Liver (tissue), 3 donors: ENCODE measurements around the gene NUP214.

Source experiments
- CTCF ChIP-seq: fragments of 150-350 bp; IDR thresholded peaks from 2 replicates; pipeline ENCODE4 v1.5.1; 2017; ENCODE audit warnings: improper control_type of control experiment, low read depth, low read length; ENCODE audit not compliant: missing input control
- EGR1 ChIP-seq, 2 donors: IDR thresholded peaks; 2 replicates each; pipeline ENCODE4 v1.6.1; 2016 to 2018; ENCODE audit warnings: antibody characterized with exemption in 2 of 2, low read depth in 2 of 2
- FOXA2 ChIP-seq: IDR thresholded peaks from 2 replicates; pipeline ENCODE4 v1.6.1; 2016; ENCODE audit warnings: antibody characterized with exemption
- JUND ChIP-seq, 2 donors: IDR thresholded peaks; 2 replicates each; pipeline ENCODE4 v1.6.1; 2016; ENCODE audit warnings: antibody characterized with exemption in 2 of 2
- MAX ChIP-seq: IDR thresholded peaks from 2 replicates; pipeline ENCODE4 v1.6.1; 2016; ENCODE audit warnings: antibody characterized with exemption
- REST ChIP-seq: IDR thresholded peaks from 2 replicates; pipeline ENCODE4 v1.6.1; 2016; ENCODE audit warnings: antibody characterized with exemption, mild to moderate bottlenecking
- RXRA ChIP-seq, 2 donors: IDR thresholded peaks; 2 replicates each; pipeline ENCODE4 v1.6.1; 2017 to 2018; ENCODE audit warnings: antibody characterized with exemption in 2 of 2, mild to moderate bottlenecking in 1 of 2
- YY1 ChIP-seq: IDR thresholded peaks from 2 replicates; pipeline ENCODE4 v1.6.1; 2016; ENCODE audit warnings: antibody characterized with exemption, mild to moderate bottlenecking
- donor health status: healthy.
- donor health status: healthy.

- TF ChIP-seq CTCF (no peak), JUND (IDR thresholded peaks at IDR 0.05) (no peak), MAX (no peak), YY1 (no peak), RXRA (IDR thresholded peaks at IDR 0.05) (no peak), EGR1 (IDR thresholded peaks at IDR 0.05; ENCODE audit: low read depth in 2 of 2) (no peak), FOXA2 (no peak), REST (no peak)
Measured at GRCh38 chr9:131161585-131161984, 36.2 kb downstream of the NUP214 start.
